Renal cortical epithelial cell (primary cell): ENCODE measurements around the gene KRT80. TPM values are rescaled to one million over a fixed set of nuclear protein-coding genes. Genes with fewer than 3 reads are reported as not detected.

ENCODE experiments used
- DNase-seq: peaks from one replicate; pipeline ENCODE4 v3.0.0-alpha.2; 2011; ENCODE audit warnings: low read depth
- total RNA-seq: library from RNA; depleted of rRNA; stranded (reverse); fragments of >200 nt; gene quantifications from 2 replicates; pipeline ENCODE4 v1.2.3, GENCODE V29; 2014

Gene KRT80
- total RNA-seq, 1 donor from 2014 or later = 26.3 TPM

DNA sequence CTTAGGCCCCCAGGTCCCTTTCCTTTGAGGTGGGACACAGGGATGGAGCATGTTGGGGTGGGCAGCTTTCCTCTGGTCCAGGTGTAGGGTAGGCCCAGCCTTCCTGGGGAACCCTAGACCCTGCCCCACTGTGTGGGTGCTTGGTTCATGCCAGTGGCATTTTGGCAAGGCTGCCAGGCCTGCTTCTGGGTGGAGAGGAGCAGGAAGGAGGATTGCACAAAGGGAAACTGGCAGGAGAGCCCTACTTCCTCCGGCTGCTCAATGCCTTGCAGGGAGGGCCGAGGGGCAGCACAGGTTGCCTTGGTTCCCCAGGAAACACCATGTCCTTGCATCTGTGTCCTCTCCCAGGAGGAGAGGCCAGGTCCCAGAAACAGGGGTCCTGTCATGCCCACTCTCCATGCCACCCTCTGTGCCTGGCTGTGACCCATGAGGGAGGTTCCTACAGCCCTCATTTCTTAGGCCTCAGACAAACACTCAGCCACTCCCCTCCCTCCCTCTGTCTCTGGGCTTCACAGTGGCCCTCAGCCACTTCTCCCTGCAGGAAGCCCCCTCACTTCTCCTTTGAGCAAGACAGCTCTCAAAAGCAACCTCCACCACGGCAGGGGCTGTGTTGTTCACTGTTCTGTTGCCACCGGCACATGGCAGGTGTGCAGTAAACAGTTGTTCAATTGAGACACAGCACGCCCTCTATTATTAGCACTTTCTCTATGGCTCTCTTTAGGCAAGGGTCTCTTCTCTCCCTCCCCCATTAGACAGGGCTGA, 6.8 kb upstream of the KRT80 start:
- DNase-seq = no peak

GRCh38 chr12:52197371-52198231, 5.8 kb upstream of the KRT80 start:
- no peak for DNase-seq

DNA sequence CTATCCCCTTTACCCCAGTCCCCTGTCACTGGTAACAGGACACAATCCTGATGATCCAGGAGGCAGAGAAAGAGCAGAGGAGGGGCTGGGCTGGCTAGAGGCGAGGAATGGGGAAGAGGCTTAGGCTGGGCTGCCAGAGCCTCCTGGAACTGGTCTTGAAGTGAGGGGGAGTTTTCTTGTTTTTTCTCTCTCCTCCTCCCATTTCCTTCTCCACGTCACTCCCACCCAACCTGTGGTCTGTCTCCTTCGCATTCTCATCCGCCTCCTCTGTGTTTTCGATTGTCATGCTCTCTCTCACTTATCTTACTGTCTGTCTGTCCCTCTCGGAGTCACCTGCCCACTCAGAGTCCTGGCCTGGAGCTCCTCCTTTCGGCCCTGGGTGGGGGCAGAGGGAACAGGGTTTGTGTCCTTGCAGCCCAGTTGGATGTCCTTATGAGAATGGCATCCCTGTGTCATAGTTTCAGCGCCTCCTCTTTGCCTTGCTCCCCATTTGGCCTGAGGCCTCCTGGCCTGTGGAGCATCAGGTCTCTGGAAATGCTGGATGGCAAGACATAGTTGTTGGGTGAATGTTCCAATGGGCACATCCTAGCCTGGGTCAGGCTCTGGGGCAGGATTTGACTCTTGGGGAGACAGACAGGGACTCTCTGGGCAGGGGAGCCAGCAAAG, 3.4 kb upstream of the KRT80 start:
- DNase-seq = no peak

- peak; percentile 36 for DNase-seq
These were observed 2.2 kb upstream of the KRT80 start for GRCh38 chr12:52193991-52194390.

DNA sequence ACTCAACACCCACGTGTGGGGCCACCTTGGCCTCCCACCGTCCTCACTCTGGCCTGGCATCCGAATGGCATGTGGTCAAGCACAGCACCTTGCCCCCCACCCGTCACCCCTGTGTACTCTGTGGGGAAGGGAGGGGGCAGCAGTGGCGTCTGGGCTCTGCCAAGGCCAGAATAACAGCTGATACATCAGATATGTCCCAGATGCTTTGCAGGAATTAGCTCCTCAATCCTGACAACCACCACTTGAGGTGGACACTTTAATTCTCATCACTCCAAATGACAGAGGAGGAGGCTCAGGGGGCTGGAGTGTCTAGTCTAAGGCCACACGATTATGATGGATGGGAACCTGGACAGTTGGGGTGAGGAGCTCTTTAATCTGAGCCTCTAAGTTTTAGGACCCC, 1.7 kb upstream of the KRT80 start:
- no peak for DNase-seq

- no peak for DNase-seq
These were observed 719 bp downstream of the KRT80 start for GRCh38 chr12:52190860-52191729.

- peak; percentile 79 for DNase-seq
These were observed 2.2 kb downstream of the KRT80 start for GRCh38 chr12:52189376-52190174.

GRCh38 chr12:52188658-52189057, 3.2 kb downstream of the KRT80 start:
- no peak for DNase-seq

DNA sequence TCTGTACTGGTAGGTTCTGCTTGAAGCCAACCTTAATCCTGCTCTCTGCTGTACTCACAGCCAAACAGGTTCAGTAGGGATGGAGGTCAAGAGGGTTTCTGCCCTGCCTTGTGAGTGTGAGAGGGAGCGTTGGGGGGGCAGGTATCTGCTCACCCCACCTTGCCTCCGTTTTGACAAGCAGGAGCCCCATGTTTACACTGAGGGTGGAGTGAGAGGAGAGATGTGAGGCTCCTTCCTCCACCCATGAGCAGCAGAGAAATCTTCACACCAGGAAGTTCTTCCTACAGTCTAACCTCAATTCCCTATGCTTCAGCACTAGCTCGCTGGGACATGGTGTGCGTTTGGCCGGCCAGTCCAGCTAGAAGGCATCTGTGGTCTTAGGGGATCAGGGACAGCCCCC, 4.2 kb downstream of the KRT80 start:
- no peak for DNase-seq

DNA sequence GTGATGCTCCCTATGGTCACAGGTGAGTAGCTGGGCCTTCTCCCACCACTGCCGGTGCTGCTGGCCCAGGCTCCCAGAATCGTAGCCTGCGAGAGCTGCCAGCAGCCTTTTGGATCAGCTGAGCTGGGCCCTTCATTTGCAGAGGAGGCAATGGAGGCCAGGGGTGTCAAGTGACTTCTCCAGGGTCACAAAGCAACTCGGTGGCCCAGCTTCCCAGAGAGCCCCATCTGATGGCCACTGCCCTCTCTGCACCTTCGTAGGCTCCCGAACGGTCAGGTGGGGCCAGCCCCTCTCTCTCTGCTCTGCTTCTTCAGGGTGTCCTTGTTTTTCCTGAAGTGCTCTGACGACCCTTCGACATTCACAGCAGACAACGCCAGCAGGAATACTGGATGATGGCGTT, 4.6 kb downstream of the KRT80 start:
- no peak for DNase-seq

- DNase-seq = peak; percentile 80
These were observed 5.5 kb downstream of the KRT80 start for GRCh38 chr12:52186118-52186840.

GRCh38 chr12:52185400-52185967, 6.3 kb downstream of the KRT80 start:
- no peak for DNase-seq

DNA sequence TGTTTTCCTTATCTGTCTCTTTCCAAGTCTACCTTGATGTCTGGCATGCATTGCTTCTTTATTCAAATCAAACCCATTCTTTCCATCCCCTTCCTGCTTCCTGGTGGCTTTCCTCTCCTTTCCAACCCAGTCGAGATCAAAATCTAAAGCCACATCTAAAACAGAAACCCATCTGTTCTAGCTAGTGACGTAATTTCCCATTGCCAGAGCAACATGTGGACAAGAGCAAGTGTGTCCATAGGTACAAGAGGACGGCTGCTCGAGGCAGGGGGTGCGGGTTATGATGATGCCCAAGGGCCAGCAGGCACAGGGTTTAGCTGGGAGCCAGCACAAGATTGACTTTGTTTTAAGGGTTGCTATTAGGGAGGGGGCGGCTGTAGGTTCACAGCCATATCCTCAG, 7.0 kb downstream of the KRT80 start:
- no peak for DNase-seq

- no peak for DNase-seq
These were observed 7.8 kb downstream of the KRT80 start for GRCh38 chr12:52183971-52184370.

DNA sequence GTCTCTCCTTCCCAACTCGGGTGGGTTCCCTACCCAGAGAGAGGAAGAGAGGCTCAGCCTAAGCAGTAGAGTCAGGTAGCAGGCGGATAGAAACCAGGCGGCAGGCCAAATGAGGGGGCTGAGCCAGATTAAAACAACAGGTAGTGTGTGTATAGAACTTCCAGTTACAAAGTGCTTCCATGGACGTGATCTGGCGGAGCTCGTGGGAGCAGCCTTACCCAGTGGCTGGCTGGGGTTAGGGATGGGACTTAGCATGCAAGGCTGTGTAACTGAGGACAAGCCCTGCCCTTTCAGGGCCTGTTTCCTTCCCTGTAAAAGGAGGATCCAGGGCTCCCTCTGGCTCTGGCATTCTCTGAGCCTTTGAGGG, 8.3 kb downstream of the KRT80 start:
- DNase-seq = no peak

- DNase-seq = no peak
These were observed 8.8 kb downstream of the KRT80 start for GRCh38 chr12:52182898-52183543.

GRCh38 chr12:52182384-52182783, 9.4 kb downstream of the KRT80 start:
- DNase-seq = no peak

- DNase-seq = no peak
These were observed 10.1 kb downstream of the KRT80 start for GRCh38 chr12:52181746-52182145.

DNA sequence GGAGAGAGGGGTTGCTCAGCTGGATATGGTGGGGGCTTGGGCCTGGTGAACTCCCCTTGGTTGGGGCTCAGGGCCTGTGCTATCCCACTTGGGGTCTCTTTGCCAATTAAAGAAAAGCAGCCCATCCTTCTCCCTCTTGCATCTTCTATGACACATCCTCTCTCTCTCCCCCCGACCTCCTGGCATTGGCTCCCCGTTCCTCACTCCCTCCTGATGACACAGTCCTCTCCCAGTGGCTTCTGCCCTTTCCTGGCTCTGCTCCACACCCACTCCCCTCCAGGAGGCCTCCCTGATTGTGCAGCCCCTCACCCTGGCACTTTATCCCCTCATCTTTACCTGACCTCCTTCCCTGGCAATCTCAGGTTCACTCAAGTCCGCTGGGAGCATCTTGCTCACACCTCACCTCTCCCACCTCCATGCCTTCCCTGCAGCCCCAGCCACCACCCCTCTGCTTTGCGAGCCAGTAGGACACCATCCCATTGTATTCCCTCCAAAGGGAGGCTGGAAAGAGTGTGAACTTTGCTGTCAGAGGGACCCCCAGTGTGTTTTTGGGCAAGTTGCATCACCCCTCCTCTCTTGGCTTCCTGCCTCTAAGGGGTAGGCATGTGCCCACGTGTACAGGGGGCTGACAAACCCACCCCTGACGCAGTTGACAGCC, 10.7 kb downstream of the KRT80 start:
- no peak for DNase-seq
